Measurements from ENCODE around the gene OXCT2.
"Not testable (repeated sequence)": the region's sequence is repeated elsewhere in the genome, so short reads cannot be mapped to it uniquely, and the experiment has no call there.

OXCT2 gene

DNA sequence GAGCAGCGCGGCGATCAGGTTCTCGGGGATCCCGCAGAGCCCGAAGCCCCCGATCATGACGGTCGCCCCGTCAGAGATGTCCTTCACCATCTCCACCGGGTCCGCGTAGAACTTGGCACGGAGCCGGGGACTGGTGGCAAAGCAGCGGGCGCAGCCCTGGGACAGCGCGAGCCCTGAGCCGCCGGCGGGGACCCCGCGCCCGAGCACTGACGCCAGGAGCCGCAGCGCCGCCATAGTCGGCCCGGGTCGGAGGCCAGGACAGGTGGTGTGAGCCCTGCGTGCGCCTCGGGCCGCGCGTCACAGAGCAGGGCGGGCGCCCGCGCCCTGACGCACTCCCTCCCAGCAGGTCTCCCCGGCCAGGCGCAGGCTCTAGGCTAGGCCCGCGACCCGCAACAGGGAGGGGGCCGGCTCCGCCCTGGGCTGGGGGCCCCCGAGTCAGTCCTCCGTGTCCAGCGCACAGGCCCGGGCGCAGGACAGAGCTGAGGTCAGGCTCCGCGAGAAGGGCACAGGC, at the start of gene OXCT2:
TSS of gene OXCT2 (minus strand) at position 327 of the 511 bp plus-strand sequence. CDS start at position 234, 93 bp downstream.
- not testable (repeated sequence) for DNase-seq

DNA sequence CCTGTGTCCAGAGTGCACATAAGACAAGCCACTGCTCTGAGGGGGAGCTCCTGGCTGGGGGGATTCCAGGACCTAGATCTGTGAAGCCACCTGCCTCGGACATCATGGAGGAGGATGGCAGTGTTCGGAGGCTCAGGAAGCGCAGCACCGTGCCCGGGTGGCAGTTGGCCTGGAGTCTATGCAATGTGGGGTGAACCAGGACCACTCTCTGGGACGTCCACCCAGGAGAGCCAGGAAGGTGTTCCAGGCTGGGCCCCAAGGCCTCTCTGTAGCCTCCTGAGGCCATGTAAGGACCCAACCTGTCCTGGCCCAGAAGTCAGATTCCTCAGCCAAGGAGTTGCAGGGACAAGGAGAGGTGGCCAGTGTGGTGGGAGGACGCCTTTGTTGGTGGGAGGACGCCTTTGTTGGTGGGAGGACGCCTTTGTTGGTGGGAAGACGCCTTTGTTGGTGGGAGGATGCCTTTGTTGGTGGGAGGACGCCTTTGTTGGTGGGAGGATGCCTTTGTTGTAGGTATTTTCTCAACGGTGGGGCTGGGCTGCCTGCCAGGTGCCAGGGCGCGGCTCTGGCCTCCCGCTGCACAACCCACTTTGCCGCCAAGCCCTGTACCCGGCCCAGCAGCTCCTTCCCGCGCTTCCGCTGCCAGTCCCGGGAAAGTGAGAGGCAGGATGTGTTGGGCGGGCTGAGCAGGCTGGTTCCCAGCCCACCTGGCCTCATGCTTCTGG, 48.1 kb upstream of the OXCT2 start:
- DNase-seq, result no peak

DNA sequence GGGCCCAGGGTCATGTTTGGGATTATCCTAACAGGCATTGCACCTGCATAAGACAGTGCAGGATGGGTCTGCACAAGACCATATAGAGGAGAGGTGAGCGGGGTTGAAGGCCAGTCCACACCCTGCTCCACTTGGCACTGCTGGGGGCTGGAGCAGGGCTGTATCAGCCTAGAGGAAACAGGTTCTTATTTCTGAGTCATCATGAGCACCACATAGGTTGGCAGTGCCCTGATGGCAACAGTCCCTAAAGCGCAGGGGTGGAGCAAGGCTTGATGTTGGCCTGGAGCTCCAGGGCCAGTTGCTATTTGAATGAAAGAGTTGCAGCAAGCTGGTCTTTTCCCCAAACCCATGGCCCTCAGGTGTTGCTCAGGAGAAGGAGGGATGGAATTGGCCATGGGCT, 47.3 kb upstream of the OXCT2 start:
- no peak for DNase-seq

DNA sequence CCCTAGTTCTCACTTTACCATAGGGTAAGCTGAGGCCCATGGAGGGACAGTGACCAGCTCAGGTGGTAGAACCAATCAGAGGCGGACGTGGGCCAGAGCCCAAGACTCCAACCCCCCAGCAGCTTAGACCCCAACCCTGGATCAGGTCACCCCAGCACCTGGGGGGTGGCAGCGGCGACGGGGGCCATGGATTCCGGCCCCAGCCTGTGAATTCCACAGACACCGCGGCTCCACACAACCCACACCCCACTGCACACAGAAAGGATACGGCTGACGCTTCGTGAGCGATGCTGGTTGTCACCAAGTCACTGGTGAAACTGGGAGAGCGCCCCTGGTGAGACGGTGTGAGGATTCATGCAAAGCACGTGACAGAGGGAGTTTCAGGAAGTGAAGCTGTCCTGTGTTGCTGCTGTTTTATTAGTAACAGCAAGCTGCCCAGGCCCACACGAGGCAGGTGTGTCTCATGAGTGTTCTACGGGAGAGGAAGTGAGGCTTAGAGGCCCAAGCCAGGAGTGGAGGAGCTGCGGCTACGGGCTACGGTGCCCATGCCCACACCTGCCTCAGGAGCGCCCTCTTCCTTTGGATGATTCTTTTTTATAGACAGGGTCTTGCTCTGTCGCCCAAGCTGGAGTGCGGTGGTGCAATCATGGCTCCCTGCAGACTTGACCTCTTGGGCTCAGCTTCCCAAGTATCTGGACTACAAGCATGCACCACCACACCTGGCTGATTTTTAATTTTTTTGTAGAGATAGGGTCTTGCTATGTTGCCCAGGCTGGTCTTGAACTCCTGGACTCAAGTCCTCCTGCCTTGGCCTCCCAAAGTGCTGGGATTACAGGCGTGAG, 46.2 kb upstream of the OXCT2 start:
- not testable (repeated sequence) for DNase-seq

DNA sequence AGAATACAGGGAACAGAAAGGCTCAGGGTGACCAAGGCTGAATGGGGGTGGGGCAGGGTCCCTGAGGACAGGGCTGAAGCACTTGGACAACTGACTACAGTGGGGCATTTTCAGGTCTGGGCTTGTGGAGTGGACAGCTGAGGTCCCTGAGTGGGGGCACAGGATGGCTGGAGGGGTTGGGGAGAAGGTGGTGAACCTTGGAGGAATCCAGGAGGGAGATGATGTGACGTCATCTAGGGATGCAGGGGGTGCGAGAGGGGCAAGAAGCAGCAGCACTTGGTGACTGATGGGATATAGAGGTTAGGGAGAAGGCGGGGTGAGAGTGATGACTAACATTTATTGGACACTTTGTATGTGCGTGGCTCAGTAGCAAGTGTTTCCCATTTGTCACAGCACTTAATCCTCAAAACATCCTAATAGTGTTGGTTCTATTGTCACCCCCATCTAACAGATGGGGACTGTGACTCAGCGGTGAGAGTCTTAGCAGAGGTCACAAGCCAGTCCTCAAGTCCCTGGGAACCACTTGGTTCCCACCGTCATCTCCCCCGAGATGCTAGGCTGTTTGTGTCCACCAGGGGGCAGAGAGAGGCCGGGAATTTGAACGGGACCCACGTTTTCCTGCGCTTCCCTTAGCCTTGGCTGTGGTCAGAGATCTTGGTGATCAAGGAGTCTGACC, 45.4 kb upstream of the OXCT2 start:
- peak; percentile 49 to 81 for DNase-seq

DNA sequence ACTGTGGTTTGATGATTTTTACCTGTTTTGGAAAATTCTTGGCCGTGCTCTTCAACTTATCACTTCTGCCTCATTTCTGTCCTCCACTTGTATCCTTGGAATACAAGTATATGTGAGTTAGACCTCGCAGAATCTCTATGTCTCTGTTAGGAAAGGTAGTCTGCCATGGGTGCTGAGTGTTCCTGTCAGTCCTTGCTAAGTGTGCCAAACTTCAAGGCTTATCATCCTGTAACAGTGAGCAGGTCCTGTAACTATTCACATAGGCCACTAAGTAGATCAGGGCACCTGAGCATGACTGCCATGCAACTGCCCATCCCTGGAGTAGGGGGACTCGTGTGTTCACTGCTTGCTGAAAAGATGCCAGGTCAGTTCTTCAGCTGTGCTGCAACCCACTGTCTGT, 41.8 kb upstream of the OXCT2 start:
- DNase-seq, result no peak

DNA sequence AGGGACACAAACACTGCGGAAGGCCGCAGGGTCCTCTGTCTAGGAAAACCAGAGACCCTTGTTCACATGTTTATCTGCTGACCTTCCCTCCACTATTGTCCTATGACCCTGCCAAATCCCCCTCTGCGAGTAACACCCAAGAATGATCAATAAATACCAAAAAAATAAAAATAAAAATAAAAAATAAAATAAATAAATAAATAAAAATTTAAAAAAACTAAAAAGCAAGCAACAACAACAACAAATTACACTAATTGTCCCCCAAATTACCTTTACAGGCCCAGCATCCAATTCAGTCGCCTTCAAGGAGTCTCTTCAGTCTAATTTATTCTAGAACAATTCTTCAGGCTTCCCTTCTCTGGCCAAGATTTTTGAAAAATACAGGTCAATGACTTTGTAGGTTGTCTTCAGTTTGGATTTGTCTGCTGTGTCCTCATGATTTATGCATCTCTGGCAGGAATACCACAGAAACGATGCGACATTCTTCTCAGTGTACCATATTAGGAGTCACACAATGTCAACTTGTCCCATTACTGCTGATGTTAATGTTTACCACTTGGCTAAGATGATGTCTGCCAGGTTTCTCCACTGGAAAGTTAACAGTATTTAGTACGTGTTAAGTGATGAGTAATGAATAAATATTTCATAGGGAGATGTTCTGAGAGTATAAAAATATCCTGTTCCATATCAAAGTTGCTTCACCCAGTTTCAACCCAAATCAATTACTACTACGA, 37.8 kb upstream of the OXCT2 start:
- DNase-seq, result no peak

DNA sequence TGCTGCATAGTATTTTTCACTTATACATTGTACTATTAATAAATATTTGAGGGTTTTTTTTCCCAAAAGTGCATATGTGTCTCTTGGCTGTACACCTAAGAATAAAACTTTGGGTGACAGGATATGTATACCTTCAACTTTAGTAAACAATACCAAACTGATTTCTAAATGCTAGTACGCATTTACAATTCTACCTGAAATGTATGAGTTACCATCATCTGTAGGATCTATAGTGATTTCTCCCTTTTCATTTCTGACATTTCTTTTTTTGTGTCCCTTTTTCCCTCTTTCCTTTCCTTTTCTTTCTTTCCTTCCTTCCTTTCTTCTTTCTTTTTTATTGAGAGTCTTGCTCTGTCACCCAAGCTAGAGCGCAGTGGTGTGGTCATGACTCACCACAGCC, 34.2 kb upstream of the OXCT2 start:
- DNase-seq, result no peak

DNA sequence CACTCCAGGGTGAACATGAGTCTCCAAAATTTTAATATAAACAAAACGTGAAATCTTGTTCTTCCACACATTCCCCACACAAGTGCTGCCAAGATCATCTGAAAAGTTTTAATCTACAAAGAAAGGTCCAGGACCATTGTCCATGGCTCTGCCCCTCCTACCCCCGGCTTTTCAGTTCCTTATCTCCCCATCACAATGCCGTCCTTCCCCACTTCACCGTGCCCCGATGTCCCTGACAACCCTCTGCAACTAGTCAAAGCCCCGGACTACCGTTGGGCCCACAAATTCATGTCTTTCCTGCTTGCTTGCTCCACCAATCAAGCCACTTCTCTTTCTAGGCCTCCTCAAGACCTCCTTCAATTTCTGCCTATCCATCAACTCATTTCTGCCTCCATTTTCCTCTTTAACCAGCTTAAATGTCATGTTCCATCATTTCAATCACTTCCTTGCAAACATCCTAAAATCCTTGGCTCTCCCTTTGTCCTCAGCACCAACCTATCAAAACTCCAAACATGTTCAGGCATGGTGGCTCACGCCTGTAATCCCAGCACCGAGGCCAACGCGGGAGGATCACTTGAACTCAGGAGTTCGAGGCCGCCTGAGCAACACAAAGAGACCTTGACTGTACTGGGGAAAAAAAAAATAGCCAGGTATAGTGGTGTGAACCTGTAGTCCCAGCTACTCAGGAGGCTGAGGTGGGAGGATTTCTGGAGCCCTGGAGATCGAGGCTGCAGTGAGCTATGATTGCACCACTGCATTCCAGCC, 31.5 kb upstream of the OXCT2 start:
- DNase-seq, result no peak

DNA sequence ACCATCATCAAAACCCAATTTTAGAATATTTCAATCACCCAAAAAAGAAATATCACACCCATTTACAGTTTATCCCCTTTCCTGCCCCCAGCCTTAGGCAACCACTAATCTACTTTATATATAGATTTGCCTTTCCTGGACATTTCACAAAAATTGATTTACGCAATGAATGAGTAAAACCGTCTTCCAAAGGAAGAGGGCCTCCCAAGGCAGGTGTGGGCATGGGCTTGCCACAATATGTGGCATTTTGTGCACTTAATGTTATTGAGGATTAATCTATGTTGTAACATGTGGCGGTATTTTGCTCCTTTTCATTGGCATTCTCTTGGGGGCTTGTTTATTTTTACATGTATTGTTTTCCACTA, 29.3 kb upstream of the OXCT2 start:
- DNase-seq, result no peak

DNA sequence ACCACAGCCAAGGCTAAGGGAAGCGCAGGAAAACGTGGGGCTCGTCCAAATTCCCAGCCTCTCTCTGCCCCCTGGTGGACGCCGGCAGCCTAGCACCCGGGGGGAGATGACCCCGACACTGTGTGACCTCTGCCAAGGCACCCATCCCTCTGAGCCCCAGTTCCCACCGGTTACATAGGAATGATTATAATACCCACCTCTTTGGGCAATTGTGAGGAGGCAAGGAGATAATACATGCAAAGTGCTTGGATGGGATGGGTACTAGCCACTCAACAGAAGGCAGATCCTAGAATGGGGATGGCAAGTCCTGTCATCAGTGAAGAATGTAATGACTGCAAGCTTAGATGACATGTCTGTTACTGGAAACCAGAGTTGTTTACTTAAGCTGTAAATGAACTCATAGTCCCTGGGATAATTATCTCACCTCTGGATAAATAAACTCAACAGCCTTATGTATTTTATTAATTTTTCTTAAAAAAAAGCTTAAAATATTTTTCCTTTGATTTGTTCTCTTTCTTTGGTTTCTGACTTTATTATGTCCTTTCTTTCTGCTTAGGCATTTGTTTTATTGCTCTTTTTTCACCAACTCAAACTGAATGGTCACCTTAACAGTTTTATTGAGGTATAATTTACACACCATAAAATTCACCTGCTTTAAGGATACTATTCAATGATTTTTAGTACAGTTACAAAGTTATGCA, 28.8 kb upstream of the OXCT2 start:
- peak; percentile 29 to 54 for DNase-seq

DNA sequence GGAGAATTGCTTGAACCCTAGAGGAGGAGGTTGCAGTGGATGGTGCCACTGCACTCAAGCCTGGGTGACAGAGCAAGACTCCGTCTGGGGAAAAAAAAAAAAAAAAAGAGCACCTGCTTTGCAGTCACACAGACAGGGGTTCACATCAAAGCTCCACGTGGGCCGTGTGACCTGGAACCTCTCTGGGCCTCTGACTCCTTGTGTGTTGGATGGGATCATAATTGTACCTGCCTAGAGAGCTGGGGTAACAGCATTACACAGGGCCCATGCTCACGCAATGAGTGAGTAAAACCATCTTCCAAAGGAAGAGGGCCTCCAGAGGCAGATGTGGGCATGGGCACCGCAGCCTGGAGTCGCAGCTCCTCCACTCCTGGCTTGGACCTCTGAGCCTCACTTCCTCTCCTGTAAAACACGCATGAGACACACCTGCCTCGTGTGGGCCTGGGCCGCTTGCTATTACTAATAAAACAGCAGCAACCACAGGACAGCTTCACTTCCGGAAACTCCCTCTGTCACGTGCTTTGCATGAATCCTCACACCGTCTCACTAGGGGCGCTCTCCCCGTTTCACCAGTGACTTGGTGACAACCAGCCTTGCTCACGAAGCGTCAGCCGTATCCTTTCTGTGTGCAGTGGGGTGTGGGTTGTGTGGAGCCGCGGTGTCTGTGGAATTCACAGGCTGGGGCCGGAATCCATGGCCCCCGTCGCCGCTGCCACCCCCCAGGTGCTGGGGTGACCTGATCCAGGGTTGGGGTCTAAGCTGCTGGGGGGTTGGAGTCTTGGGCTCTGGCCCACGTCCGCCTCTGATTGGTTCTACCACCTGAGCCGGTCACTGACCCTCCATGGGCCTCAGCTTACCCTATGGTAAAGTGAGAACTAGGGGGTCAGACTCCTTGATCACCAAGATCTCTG, 28.0 kb upstream of the OXCT2 start:
- DNase-seq, result not testable (repeated sequence)

DNA sequence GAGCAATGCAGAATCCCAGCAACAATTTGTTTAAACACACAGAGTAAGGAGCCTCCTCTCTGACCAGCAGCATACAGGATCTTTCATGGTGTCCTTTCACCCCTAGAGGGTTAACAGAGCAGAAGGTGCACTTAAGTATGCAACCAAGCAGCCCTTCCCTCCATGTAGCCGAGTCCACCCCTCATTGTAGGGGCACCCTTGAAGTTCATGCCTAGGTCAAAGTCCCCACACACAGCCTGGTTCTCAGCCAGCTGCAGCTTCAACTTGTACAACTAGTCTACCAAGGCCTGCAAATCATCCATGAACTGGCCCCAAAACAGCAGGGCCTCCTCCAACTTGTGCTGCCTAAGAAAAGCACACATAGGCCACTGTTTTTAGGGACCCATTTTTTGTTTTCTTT, 24.5 kb upstream of the OXCT2 start:
- DNase-seq, result no peak

DNA sequence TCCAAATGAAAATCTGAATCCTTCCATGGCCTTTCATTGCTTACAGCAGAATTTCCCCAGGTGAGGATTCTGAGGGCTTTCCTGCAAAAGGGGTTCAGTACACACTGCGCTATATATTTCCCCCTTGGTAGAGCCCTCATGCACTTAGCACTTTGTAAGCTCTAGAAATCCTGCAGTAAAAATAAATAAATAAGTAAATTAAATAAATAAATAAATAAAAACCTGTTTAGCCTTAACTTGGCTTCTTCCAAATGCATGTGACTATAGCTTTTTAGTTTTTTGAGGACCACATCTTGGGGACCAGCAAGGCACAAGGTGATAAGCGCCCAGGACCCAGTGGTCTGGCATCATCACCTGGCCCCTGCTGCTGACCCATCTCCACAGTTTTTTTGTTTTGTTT, 20.7 kb upstream of the OXCT2 start:
- DNase-seq, result no peak

DNA sequence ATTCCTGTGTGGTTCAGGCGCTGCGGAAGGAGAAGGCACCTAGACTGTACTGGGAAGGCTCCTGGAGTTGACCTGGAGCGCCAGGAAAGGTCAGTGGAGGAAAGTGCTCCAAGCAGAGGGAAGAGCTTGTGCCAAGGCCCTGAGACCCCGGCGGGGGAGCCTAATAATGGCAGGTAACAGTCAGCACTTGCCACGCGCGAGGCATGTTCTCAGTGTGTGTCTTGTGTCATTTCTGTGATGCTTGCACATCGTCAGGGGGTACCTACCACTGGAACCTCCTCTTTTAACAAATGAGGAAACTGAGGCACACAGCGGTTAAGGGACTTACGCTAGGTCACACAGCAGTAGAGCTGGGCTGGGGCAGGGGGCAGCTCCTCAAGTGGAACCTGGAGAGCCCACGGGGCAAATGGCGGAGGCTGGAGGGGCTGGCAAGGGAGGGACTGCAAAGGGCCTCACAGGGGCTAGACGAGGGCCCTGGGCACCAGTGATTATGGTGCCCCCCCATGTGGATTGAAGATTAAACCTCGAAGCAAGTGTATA, 18.5 kb upstream of the OXCT2 start:
- DNase-seq, result no peak

DNA sequence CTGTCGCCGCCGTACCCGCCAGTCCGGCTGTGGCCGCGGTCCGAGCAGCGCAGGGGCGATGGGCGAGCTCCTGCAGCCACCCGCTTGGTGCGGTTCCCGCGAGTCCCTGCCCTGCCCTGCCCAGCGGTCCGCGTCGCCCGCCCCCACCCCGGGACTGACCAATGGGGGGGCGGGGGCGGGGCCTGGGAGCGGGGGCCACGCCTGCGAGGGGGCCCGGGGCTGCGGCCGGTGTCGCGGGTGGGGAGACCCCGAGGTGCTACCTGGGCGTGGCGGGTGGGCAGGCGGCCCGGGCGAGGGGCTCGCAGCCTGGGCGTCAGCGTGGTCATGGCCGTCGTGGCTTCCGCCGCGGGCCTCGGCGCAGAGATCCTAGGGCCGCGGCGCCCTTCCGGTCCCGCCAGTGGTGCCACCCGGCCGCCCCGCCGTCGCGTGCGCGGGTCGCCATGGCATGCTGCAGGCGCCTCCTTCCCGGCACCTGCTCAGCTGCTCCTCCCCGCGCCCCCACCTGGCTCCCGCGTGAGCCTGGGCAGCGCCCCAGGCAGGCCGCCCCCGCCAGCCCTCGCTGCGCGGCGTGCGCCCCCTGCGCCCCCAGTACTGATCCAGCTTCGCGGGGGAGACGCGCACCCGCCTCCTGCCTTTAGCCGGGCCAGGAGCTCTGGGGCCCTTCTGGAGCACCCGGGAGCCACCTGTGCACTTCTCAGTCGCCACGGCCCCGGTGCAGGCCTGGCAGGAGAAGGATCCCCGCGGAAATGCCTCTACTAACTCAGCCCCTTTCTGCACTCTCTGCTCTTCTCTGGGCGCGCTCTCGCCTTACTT, 17.8 kb upstream of the OXCT2 start, which contains the start of gene BMP8B:
TSS of gene BMP8B (minus strand) at position 108 of the 813 bp plus-strand sequence. CDS start 380 bp downstream, outside the sequence.
- peak in 1 of 2 experiments; percentile 67 for DNase-seq

DNA sequence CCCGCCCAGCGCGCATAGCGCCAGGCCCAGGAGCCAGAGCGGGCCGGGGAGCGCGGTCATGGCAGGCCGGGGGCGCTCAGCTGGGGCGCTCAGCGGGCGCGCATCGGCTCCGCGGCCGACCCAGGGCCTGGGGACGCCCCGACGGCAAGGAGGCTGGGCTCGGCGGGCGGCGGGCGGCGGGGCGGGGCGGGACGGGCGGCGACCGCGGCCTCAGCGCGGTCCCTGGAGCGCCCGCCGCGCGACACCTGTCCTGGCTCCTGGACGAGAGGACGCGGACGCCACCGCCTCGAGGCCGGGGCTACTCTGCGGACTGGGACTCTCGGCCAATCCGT, 17.2 kb upstream of the OXCT2 start:
- no peak for DNase-seq

DNA sequence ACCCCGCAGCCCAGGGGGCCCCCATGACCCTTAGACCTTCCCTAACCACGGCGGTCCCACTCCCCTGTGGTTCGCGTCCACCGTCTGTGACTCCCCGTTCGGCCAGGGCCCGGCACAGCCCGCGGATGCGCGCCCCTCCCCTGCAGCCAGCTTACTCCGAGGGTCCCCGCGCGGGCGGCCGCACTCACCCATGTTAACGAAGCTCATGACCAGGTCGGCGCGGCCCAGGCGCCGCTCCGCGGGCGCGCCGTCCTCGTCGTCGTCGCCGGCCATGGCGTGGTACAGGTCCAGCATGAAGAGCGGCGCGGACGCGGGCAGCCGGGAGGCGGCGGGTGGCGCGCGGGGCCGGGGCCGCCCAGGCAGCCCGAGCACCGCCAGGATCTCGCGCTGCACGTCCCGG, 16.8 kb upstream of the OXCT2 start:
- not testable (repeated sequence) for DNase-seq

DNA sequence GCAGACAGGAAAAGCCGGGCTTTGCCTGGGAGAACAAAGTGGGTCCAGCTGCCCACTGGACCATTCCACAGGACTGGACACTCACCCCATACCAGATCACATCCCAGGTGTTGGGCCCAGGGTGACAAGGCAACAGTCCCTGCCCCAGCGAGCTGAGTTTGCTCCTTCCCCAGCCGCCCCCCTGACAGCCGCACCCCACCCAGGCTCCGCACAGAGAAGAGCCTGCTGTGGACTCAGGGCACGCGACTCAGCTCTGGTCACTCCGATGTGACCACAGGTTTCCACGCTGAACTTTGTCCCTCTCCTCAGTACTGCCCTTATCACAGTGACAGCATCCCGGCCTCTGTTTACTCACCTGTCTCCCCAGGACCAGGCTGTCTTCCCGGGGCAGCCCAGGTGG, 16.3 kb upstream of the OXCT2 start:
- no peak for DNase-seq
